A549 (cell line): Measurements from ENCODE around the gene CALML5. TPM values are rescaled to one million over a fixed set of nuclear protein-coding genes. Genes with fewer than 3 reads are reported as not detected.

Experiments
- ATAC-seq, 2 experiments: fragments of 200-7000 bp in 1 of 2; fragments of >200 bp in 1 of 2; cut with Nextera tagmentation in 1 of 2; cut with Tn5 transposase in 1 of 2; 3 replicates each; pipeline versions ENCODE4 v1.8.0 to v1.9.1; 2018 to 2020; ENCODE audit warnings: mild to moderate bottlenecking in 1 of 2, moderate library complexity in 1 of 2
- CTCF ChIA-PET: fragments of 300-600 bp; sonication (Branson Sonifier 250); formaldehyde crosslinking; extraction: SDS; loops from one replicate; lab custom pipeline; 2021; ENCODE audit warnings: antibody characterized with exemption, inconsistent platforms; lab: Yijun Ruan, JAX
- POLR2A ChIA-PET: fragments of 350-600 bp; formaldehyde crosslinking; extraction: SDS; loops from one replicate; lab custom pipeline; 2021; ENCODE audit warnings: antibody characterized with exemption, inconsistent platforms; lab: Yijun Ruan, JAX
- DNase-seq, 2 experiments: peaks; one replicate each; pipeline versions ENCODE4 v3.0.0 to v3.0.0-alpha.2; 2011 to 2016; ENCODE audit warnings: low read depth in 1 of 2, low spot score in 1 of 2
- FAIRE-seq: peaks from 2 replicates; lab custom pipeline; 2011; peaks lifted over from hg19 to GRCh38; lab: Jason Lieb, UNC
- H3K27ac ChIP-seq, 2 experiments: fragments of >200 bp; sonication (Bioruptor Twin); formaldehyde crosslinking; 3 replicates each; pipeline ENCODE4 v1.5.1; 2016 to 2017
- H3K4me1 ChIP-seq: fragments of >200 bp; sonication (Bioruptor Twin); formaldehyde crosslinking; 3 replicates; pipeline ENCODE4 v1.6.1; 2016
- H3K4me2 ChIP-seq: fragments of >200 bp; sonication (Bioruptor Twin); formaldehyde crosslinking; 3 replicates; pipeline ENCODE4 v1.6.1; 2016
- H3K4me3 ChIP-seq: fragments of >200 bp; sonication (Bioruptor Twin); formaldehyde crosslinking; 3 replicates; pipeline ENCODE4 v1.5.1; 2016
- H3K9me3 ChIP-seq: fragments of >200 bp; sonication (Bioruptor Twin); formaldehyde crosslinking; 3 replicates; pipeline ENCODE4 v1.6.1; 2016
- ATOH8 ChIP-seq: fragments of 250-450 bp; sonication (Bioruptor Pico); IDR thresholded peaks from 2 replicates; pipeline ENCODE4 v1.5.0; 2020; ENCODE audit warnings: low read depth, mild to moderate bottlenecking, moderate library complexity
- BCL3 ChIP-seq: fragments of >200 bp; sonication (Bioruptor Twin); formaldehyde crosslinking; IDR thresholded peaks from 3 replicates; pipeline ENCODE4 v1.6.1; 2016
- BHLHE40 ChIP-seq: IDR thresholded peaks from 2 replicates; pipeline ENCODE4 v1.6.1; 2012; ENCODE audit warnings: low read depth, low read length, inconsistent platforms
- CBX8 ChIP-seq: fragments of 200-600 bp; sonication (generic); IDR thresholded peaks from 2 replicates; pipeline ENCODE4 v1.6.1; 2016
- CHD2 ChIP-seq: fragments of 150-350 bp; IDR thresholded peaks from 2 replicates; pipeline ENCODE4 v1.6.1; 2014; ENCODE audit warnings: low read length; ENCODE audit not compliant: partially characterized antibody
- EHMT2 ChIP-seq: fragments of 200-600 bp; sonication (generic); IDR thresholded peaks from 2 replicates; pipeline ENCODE4 v1.6.1; 2016; ENCODE audit warnings: antibody characterized with exemption, low read depth, mild to moderate bottlenecking, moderate library complexity
- FOSL2 ChIP-seq, 2 experiments: fragments of 450-650 bp in 1 of 2; fragments of >200 bp in 1 of 2; sonication (Bioruptor Twin) in 1 of 2; formaldehyde crosslinking; IDR thresholded peaks; 2 replicates each; pipeline versions ENCODE4 v1.5.0 to v1.6.1; 2016 to 2020; ENCODE audit warnings: mild to moderate bottlenecking in 1 of 2, moderate library complexity in 1 of 2
- HMGXB4 ChIP-seq: fragments of 250-450 bp; sonication (Bioruptor Pico); IDR thresholded peaks from 2 replicates; pipeline ENCODE4 v1.5.0; 2021; ENCODE audit warnings: mild to moderate bottlenecking, moderate library complexity, borderline replicate concordance
- HOXB5 ChIP-seq: fragments of 250-450 bp; sonication (Bioruptor Pico); IDR thresholded peaks from 2 replicates; pipeline ENCODE4 v1.5.0; 2020; ENCODE audit warnings: mild to moderate bottlenecking, moderate library complexity
- JUN ChIP-seq, 2 experiments: fragments of >200 bp; sonication (Bioruptor Twin); formaldehyde crosslinking; IDR thresholded peaks; 2 replicates in 1 of 2; 3 replicates in 1 of 2; pipeline ENCODE4 v1.6.1; 2016 to 2017
- MAFK ChIP-seq: fragments of 450-650 bp; IDR thresholded peaks from 2 replicates; pipeline ENCODE4 v1.6.1; 2014; ENCODE audit not compliant: partially characterized antibody
- NPAS2 ChIP-seq: fragments of 250-450 bp; sonication (Bioruptor Pico); IDR thresholded peaks from 2 replicates; pipeline ENCODE4 v1.8.0; 2022; ENCODE audit warnings: mild to moderate bottlenecking, moderate library complexity, borderline replicate concordance
- NR3C1 ChIP-seq: fragments of >200 bp; sonication (Bioruptor Twin); formaldehyde crosslinking; IDR thresholded peaks from 3 replicates; pipeline ENCODE4 v1.6.1; 2017
- PBX3 ChIP-seq: IDR thresholded peaks from 2 replicates; pipeline ENCODE4 v1.6.1; 2012
- PHF8 ChIP-seq: fragments of 200-600 bp; sonication (generic); IDR thresholded peaks from 2 replicates; pipeline ENCODE4 v1.6.1; 2016; ENCODE audit warnings: low read depth, mild to moderate bottlenecking, antibody characterized with exemption, moderate library complexity, borderline replicate concordance
- RARB ChIP-seq: fragments of 250-450 bp; sonication (Bioruptor Pico); IDR thresholded peaks from 2 replicates; pipeline ENCODE4 v1.8.0; 2021; ENCODE audit warnings: mild to moderate bottlenecking, moderate library complexity
- RCOR1 ChIP-seq: fragments of 150-350 bp; IDR thresholded peaks from 2 replicates; pipeline ENCODE4 v1.6.1; 2014; ENCODE audit warnings: antibody characterized with exemption, low read length, low read depth
- SMC3 ChIP-seq: fragments of >200 bp; sonication (Bioruptor Twin); formaldehyde crosslinking; IDR thresholded peaks from 3 replicates; pipeline ENCODE4 v1.6.1; 2018; ENCODE audit warnings: inconsistent platforms
- TFCP2L1 ChIP-seq: fragments of 250-450 bp; sonication (Bioruptor Pico); IDR thresholded peaks from 2 replicates; pipeline ENCODE4 v1.5.0; 2021; ENCODE audit warnings: mild to moderate bottlenecking
- ZC3H11A ChIP-seq: fragments of 450-650 bp; IDR thresholded peaks from 2 replicates; pipeline ENCODE4 v1.6.1; 2014; ENCODE audit warnings: antibody characterized with exemption, mild to moderate bottlenecking
- WGBS: methylation state at CpG from one replicate; pipeline ENCODE4 v1.1.6; 2017; ENCODE audit errors: missing lambda C conversion rate; 5-methylcytosine and 5-hydroxymethylcytosine counted together
- polyA plus RNA-seq, 4 experiments: library from polyadenylated mRNA; depleted of rRNA in 3 of 4; stranded (reverse); fragments of >200 nt; fragmentation: RNase III in 1 of 4; extraction: RNeasy Plus Mini Kit Qiagen cat#74134 plus additional on column Dnase treatment in 1 of 4; gene quantifications; 2 replicates in 3 of 4; 3 replicates in 1 of 4; pipeline ENCODE4 v1.2.3, GENCODE V29; 2011 to 2017

The CALML5 gene
- polyA plus RNA-seq, 2 of the 4 experiments (the other 2 are of a cell fraction): not detected

GRCh38 chr10:5529702-5530411 is 30.5 kb upstream of the CALML5 start:
- no peak for ATAC-seq
- no peak for FAIRE-seq
- ChIA-PET POLR2A (no interaction called here), CTCF (interaction anchor here (0.7 to 5.9 kb wide), 8 partner anchors 9 to 259 kb away, joined by 3 to 28 read pairs (median 4); no protein-coding TSS in a partner anchor)
- Histone ChIP-seq H3K4me1 (no peaks in the 10 kb centered on the region; the same call in 2 of the 3 replicates), H3K4me3 (no peak overlapping the region), H3K27ac (no peak overlapping the region), H3K4me2 (no peak overlapping the region), H3K9me3 (no peaks in the 10 kb centered on the region)
- 88% methylated on average over 7 of the region's 7 CpGs for WGBS
- DNase-seq: no peak
- no peak for TF ChIP-seq EHMT2

DNA sequence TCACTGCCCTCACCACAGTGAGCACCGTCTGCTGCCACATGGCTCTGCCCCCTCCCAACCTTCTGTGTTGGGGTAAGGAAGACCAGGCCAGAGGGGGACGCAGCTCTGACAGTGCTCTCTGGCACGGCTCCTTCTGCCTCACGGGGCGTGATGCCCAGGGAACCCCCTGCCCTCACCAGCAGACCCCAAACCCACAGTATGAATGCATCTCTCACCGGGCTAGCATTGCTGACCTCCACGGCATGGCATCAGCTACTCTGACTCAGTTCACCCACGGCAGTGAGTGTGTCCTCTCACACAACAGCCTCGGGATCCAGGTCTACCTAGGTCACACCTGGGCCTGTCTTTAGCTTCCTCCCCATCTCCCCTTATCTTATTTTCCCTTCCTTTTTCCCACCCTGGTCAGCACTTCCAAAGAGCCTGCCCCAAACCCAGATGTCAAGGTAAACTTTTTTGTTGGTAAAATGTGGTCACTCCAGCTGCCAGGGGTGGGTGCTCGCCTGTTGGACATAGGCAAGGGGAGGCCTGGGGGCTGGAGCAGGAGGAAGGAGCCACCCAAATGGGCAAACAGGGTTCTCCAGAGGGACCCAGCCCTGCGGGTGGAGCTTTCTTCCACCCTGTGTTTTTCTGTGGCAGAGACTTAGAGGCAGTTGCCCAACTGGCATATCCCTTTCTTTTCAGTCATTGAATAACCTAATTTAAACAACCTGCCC is 29.8 kb upstream of the CALML5 start:
- no peaks in the 10 kb centered on the region for H3K4me1 ChIP-seq
- DNase-seq: no peak
- FAIRE-seq: no peak
- ChIA-PET CTCF (interaction anchor here (0.7 to 5.9 kb wide), 10 partner anchors 10 to 109 kb away, joined by 3 to 28 read pairs (median 4); no protein-coding TSS in a partner anchor), POLR2A (no interaction called here)
- 78% methylated on average over 11 of the region's 11 CpGs for WGBS
- no peak overlapping the region for H3K27ac ChIP-seq
- H3K9me3 ChIP-seq: no peaks in the 10 kb centered on the region
- ATAC-seq: no peak
- H3K4me2 ChIP-seq: no peak overlapping the region
- TF ChIP-seq FOSL2 (IDR thresholded peaks at IDR 0.05): no peak
- TF ChIP-seq FOSL2 (CRISPR knock-in tag; IDR thresholded peaks at IDR 0.05): no peak
- no peak for TF ChIP-seq MAFK
- no peak for TF ChIP-seq CHD2
- no peak for TF ChIP-seq JUN (IDR thresholded peaks at IDR 0.05)
- TF ChIP-seq RARB (CRISPR knock-in tag): no peak
- no peak for TF ChIP-seq TFCP2L1 (CRISPR knock-in tag)
- no peak overlapping the region for H3K4me3 ChIP-seq

- 74% methylated on average over 10 of the region's 10 CpGs for WGBS
- Histone ChIP-seq H3K4me3 (no peak overlapping the region), H3K9me3 (no peaks in the 10 kb centered on the region), H3K4me1 (no peaks in the 10 kb centered on the region), H3K4me2 (no peak overlapping the region), H3K27ac (no peak overlapping the region)
- FAIRE-seq: no peak
- ChIA-PET CTCF (interaction anchor here (1.1 to 5.9 kb wide), 5 partner anchors 12 to 102 kb away, joined by 3 to 28 read pairs (median 4); no protein-coding TSS in a partner anchor), POLR2A (no interaction called here)
- ATAC-seq: no peak; a peak in 1 of 6 replicates
- no peak for DNase-seq
- TF ChIP-seq HOXB5 (no peak), NPAS2 (CRISPR knock-in tag) (no peak), FOSL2 (IDR thresholded peaks at IDR 0.05) (no peak), FOSL2 (CRISPR knock-in tag; IDR thresholded peaks at IDR 0.05) (no peak), PBX3 (no peak), ATOH8 (CRISPR knock-in tag) (no peak), RARB (CRISPR knock-in tag) (no peak), CHD2 (no peak), BHLHE40 (no peak), ZC3H11A (no peak), BCL3 (no peak), RCOR1 (no peak), PHF8 (no peak), CBX8 (no peak), NR3C1 (no peak), TFCP2L1 (CRISPR knock-in tag) (no peak), HMGXB4 (CRISPR knock-in tag) (no peak), SMC3 (no peak)
Measured at GRCh38 chr10:5527332-5528200, 28.2 kb upstream of the CALML5 start.
